SK-N-MC (cell line): ENCODE measurements around the gene INSIG1.

Experiments
- EZH2 ChIP-seq: fragments of 200-600 bp; sonication (generic); IDR thresholded peaks from one replicate; pipeline ENCODE4 v1.6.1; 2017; ENCODE audit warnings: antibody characterized with exemption
- FOXP2 ChIP-seq: optimal IDR thresholded peaks from 2 replicates; pipeline ENCODE3; 2011; ENCODE audit warnings: mild to moderate bottlenecking, moderate library complexity; ENCODE audit not compliant: insufficient read depth; ENCODE audit errors: extremely low read length, control extremely low read depth
- POLR2AphosphoS5 ChIP-seq: IDR thresholded peaks from 2 replicates; pipeline ENCODE4 v1.6.1; 2012; ENCODE audit warnings: mild to moderate bottlenecking, low read depth, low read length, borderline replicate concordance

DNA sequence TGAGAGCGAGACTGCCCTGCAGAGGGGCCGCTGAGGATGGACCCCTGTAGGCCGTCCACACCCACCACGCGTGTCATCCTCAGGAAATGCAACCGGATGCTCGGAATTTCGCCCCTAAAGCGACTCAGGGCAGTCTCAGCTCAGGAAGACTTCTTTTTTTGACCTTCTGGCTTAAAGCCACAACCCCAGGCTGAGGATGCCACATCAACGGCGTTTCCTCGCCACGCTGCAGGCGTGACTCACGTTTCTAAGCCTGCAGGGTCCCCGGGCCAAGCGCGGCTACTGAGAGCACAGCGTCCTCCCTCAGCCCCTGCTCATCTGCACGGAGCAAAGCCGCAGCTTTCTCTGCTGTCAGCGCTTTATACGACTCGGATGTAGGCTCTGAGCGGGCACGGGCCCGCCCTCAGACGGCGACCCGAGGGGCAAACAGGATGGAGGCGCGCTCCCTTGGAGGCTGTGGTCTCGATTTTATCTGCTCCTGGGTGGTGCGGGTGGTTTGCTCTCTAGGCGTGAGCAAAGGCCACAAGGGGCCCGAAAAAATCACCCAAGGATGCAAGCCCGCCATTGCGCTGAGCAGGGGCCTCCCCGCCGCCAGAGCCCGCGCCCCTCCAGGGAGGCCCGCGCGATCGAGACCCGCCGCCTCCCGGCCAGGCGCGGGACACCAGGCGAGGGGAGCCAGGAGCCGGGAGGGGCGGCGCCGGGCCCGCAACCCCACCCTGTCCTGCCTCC, 726 bp upstream of the INSIG1 start:
- TF ChIP-seq EZH2 (no peak), POLR2AphosphoS5 (0 out of 2 replicates have a peak, but pooled peaks have one; percentile 32), FOXP2 (no peak)
